Neural cell (in vitro differentiated cells): ENCODE results near the gene USP7. TPM values are rescaled to one million over a fixed set of nuclear protein-coding genes. Genes with fewer than 3 reads are reported as not detected.

Experiments used
- H2AFZ ChIP-seq: fragments of 200-600, 300-800 bp; sonication (generic), shearing (Covaris generic); 2 replicates; pipeline ENCODE4 v1.6.0; 2014; ENCODE audit warnings: low read depth, mild to moderate bottlenecking, antibody characterized with exemption, low read length, moderate library complexity
- H3F3A ChIP-seq: fragments of 200-600 bp; shearing (Covaris generic); 2 replicates; pipeline ENCODE4 v1.6.1; 2016; ENCODE audit warnings: mild to moderate bottlenecking, moderate library complexity, mixed read lengths, antibody characterized with exemption, low read length; ENCODE audit not compliant: insufficient read depth, poor library complexity, severe bottlenecking
- H3K27ac ChIP-seq: fragments of 200-600, 300-800 bp; sonication (generic), shearing (Covaris generic); 2 replicates; pipeline ENCODE4 v1.5.1; 2014; ENCODE audit warnings: mild to moderate bottlenecking, low read length, moderate library complexity
- H3K27me3 ChIP-seq: fragments of 300-800, 200-600 bp; sonication (generic), shearing (Covaris generic); 2 replicates; pipeline ENCODE4 v1.6.0; 2014; ENCODE audit warnings: mild to moderate bottlenecking, low read depth, low read length, moderate library complexity; ENCODE audit not compliant: insufficient read depth
- H3K36me3 ChIP-seq: fragments of 300-800, 200-600 bp; sonication (generic), shearing (Covaris generic); 2 replicates; pipeline ENCODE4 v1.5.1; 2014; ENCODE audit warnings: mild to moderate bottlenecking, antibody characterized with exemption, low read length, moderate library complexity; ENCODE audit not compliant: insufficient read depth
- H3K4me2 ChIP-seq: fragments of 300-800, 200-600 bp; sonication (generic), shearing (Covaris generic); 2 replicates; pipeline ENCODE4 v1.6.0; 2014; ENCODE audit warnings: mild to moderate bottlenecking, low read length
- H3K4me3 ChIP-seq: fragments of 300-800, 200-600 bp; sonication (generic), shearing (Covaris generic); 2 replicates; pipeline ENCODE4 v1.5.1; 2014; ENCODE audit warnings: mild to moderate bottlenecking, low read length, moderate library complexity
- H3K79me2 ChIP-seq: fragments of 200-600 bp; shearing (Covaris generic); replicated peaks from 2 replicates; pipeline ENCODE4 v1.6.0; 2014; ENCODE audit warnings: mild to moderate bottlenecking, low read length, moderate library complexity; ENCODE audit not compliant: insufficient read depth
- H3K9ac ChIP-seq: fragments of 300-800, 200-600 bp; sonication (generic), shearing (Covaris generic); 2 replicates; pipeline ENCODE4 v1.6.1; 2016; ENCODE audit warnings: mild to moderate bottlenecking, low read length, mixed read lengths
- H3K9me2 ChIP-seq: fragments of 200-600 bp; shearing (Covaris generic); 2 replicates; pipeline ENCODE4 v1.6.1; 2016; ENCODE audit warnings: mild to moderate bottlenecking, low read length, mixed read lengths; ENCODE audit not compliant: insufficient read depth
- H3K9me3 ChIP-seq: fragments of 200-600, 300-800 bp; sonication (generic), shearing (Covaris generic); 2 replicates; pipeline ENCODE4 v1.6.1; 2016; ENCODE audit warnings: mild to moderate bottlenecking, mixed run types, low read length, moderate library complexity, mixed read lengths
- H4K20me1 ChIP-seq: fragments of 200-600 bp; shearing (Covaris generic); 2 replicates; pipeline ENCODE4 v1.6.1; 2016; ENCODE audit warnings: mild to moderate bottlenecking, mixed run types; ENCODE audit not compliant: insufficient read depth
- CTCF ChIP-seq: fragments of 450-650 bp; IDR thresholded peaks from 2 replicates; pipeline ENCODE4 v1.5.1; 2014; ENCODE audit warnings: antibody characterized with exemption, mild to moderate bottlenecking, moderate library complexity; ENCODE audit not compliant: poor library complexity, severe bottlenecking
- EP300 ChIP-seq: fragments of 450-650 bp; conservative IDR thresholded peaks from 2 replicates; pipeline ENCODE4 v1.6.1; 2014; ENCODE audit warnings: antibody characterized with exemption, mild to moderate bottlenecking, moderate library complexity; ENCODE audit not compliant: poor library complexity, severe bottlenecking
- EZH2 ChIP-seq: fragments of 200-600, 300-800 bp; shearing (Covaris generic), sonication (generic); IDR thresholded peaks from 2 replicates; pipeline ENCODE4 v1.6.1; 2014; ENCODE audit warnings: antibody characterized with exemption, low read length, borderline replicate concordance, mild to moderate bottlenecking; ENCODE audit not compliant: insufficient read depth, poor library complexity, severe bottlenecking
- MXI1 ChIP-seq: fragments of 450-650 bp; conservative IDR thresholded peaks from 2 replicates; pipeline ENCODE4 v1.6.1; 2014; ENCODE audit warnings: antibody characterized with exemption, mild to moderate bottlenecking; ENCODE audit not compliant: poor library complexity, severe bottlenecking
- POLR2AphosphoS5 ChIP-seq: IDR thresholded peaks from 2 replicates; pipeline ENCODE4 v1.6.1; 2012
- RAD21 ChIP-seq: fragments of 450-650 bp; conservative IDR thresholded peaks from 2 replicates; pipeline ENCODE4 v1.6.1; 2014; ENCODE audit warnings: antibody characterized with exemption, mild to moderate bottlenecking, moderate library complexity
- REST ChIP-seq: IDR thresholded peaks from 2 replicates; pipeline ENCODE4 v1.6.1; 2012; ENCODE audit warnings: borderline replicate concordance
- SMC3 ChIP-seq: fragments of 450-650 bp; conservative IDR thresholded peaks from 2 replicates; pipeline ENCODE4 v1.6.1; 2014; ENCODE audit warnings: antibody characterized with exemption, mild to moderate bottlenecking, moderate library complexity; ENCODE audit not compliant: poor library complexity
- TAF1 ChIP-seq: IDR thresholded peaks from 2 replicates; pipeline ENCODE4 v1.6.1; 2012; ENCODE audit warnings: low read depth
- polyA plus RNA-seq: library from polyadenylated mRNA; depleted of rRNA; stranded (reverse); fragments of >200 nt; gene quantifications from 2 replicates; pipeline ENCODE4 v1.2.3, GENCODE V29; 2014

USP7 gene
- polyA plus RNA-seq, 1 donor from 2014 or later, result 52.5 TPM

GRCh38 chr16:8858994-8859912, 104.5 kb downstream of the USP7 start:
- peaks cover 3% of the 10 kb centered on the region for H4K20me1 ChIP-seq
- H3K79me2 ChIP-seq, result peaks cover 32% of the 10 kb centered on the region
- TF ChIP-seq TAF1 (no peak), SMC3 (no peak), EP300 (no peak), REST (no peak), MXI1 (no peak), EZH2 (no peak), RAD21 (no peak), CTCF (no peak), POLR2AphosphoS5 (no peak)

GRCh38 chr16:8855972-8856371, 107.7 kb downstream of the USP7 start:
- Histone ChIP-seq H3K36me3 (peaks cover 10% of the 10 kb centered on the region), H4K20me1 (no peaks in the 10 kb centered on the region), H3K4me3 (no peak overlapping the region), H3K9ac (no peak overlapping the region), H3F3A (no peaks in the 10 kb centered on the region), H3K9me3 (no peaks in the 10 kb centered on the region), H3K27ac (no peak overlapping the region), H3K79me2 (no peaks in the 10 kb centered on the region), H3K27me3 (no peaks in the 10 kb centered on the region), H3K4me2 (no peak overlapping the region), H3K9me2 (no peaks in the 10 kb centered on the region), H2AFZ (no peak overlapping the region)
- TF ChIP-seq RAD21 (no peak), TAF1 (no peak), SMC3 (no peak), POLR2AphosphoS5 (no peak), MXI1 (no peak), REST (no peak), EP300 (no peak), CTCF (no peak), EZH2 (no peak)

More at GRCh38 chr16:8858994-8859912, 104.5 kb downstream of the USP7 start:
- H3K9ac ChIP-seq, result no peak overlapping the region
- no peaks in the 10 kb centered on the region for H3K9me2 ChIP-seq
- H3K36me3 ChIP-seq, result peaks cover 10% of the 10 kb centered on the region
- H3K4me2 ChIP-seq, result no peak overlapping the region
- H2AFZ ChIP-seq, result no peak overlapping the region
- H3K27me3 ChIP-seq, result no peaks in the 10 kb centered on the region
- H3K9me3 ChIP-seq, result no peaks in the 10 kb centered on the region
- no peak overlapping the region for H3K4me3 ChIP-seq
- no peak overlapping the region for H3K27ac ChIP-seq
- no peaks in the 10 kb centered on the region for H3F3A ChIP-seq
